Esophagus squamous epithelium (tissue), 4 donors: ENCODE data around the gene AKT2.

Source experiments
- POLR2A ChIP-seq, 4 donors: fragments of 450-650 bp; IDR thresholded peaks; one replicate each; pipeline ENCODE4 v1.6.1; 2017; ENCODE audit warnings: antibody characterized with exemption in 4 of 4, mild to moderate bottlenecking in 4 of 4, moderate library complexity in 3 of 4
- TF ChIP-seq, protein P1 (sequence below), 6 experiments: fragments of 450-650 bp in 4 of 6; fragments of 200-600 bp in 2 of 6; sonication (generic) in 2 of 6; IDR thresholded peaks; one replicate each; pipeline ENCODE4 v1.5.1; 2016 to 2019; ENCODE audit warnings: antibody characterized with exemption in 6 of 6, mild to moderate bottlenecking in 4 of 6, moderate library complexity in 4 of 6

DNA sequence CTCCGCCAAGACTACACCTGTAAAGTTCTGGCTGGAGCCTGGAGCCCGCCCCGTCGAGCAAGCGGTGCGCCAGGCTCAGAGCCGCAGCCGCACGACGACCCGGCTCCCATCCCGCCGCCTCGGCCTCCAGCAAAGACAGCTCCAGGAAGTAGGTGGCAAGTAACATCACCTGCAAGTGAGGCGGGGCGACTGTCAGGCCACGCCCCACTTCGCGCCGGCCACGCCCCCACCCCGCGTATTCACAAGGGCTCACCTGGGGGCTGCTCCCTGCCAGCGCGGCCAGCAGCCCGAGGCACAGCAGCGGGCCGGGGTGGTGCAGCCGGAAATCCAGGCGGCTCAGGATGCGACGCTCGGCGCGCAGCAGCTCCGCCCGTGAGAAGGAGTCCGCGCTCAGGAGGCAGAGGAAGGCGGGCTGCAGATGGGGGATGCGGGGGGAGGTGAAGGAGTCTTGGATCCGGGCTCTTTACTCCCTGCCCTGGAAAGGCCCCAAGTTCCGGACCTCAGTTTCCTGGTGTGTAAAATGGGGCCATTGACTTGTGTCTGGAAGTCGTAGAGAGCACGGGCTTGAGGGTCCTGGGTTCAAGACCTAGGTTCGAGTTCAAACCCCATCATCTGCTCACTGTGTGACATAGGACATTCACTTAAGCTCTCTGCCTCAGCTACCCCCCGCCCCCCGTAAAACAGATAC, 61.9 kb downstream of the AKT2 start:
- TF ChIP-seq, protein P1, sequence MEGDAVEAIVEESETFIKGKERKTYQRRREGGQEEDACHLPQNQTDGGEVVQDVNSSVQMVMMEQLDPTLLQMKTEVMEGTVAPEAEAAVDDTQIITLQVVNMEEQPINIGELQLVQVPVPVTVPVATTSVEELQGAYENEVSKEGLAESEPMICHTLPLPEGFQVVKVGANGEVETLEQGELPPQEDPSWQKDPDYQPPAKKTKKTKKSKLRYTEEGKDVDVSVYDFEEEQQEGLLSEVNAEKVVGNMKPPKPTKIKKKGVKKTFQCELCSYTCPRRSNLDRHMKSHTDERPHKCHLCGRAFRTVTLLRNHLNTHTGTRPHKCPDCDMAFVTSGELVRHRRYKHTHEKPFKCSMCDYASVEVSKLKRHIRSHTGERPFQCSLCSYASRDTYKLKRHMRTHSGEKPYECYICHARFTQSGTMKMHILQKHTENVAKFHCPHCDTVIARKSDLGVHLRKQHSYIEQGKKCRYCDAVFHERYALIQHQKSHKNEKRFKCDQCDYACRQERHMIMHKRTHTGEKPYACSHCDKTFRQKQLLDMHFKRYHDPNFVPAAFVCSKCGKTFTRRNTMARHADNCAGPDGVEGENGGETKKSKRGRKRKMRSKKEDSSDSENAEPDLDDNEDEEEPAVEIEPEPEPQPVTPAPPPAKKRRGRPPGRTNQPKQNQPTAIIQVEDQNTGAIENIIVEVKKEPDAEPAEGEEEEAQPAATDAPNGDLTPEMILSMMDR (IDR thresholded peaks at IDR 0.05) = no peak
- TF ChIP-seq POLR2A (IDR thresholded peaks at IDR 0.05) = no peak
